ENCODE data around the gene SELENOO. TPM values are rescaled to one million over a fixed set of nuclear protein-coding genes. Genes with fewer than 3 reads are reported as not detected.

Gene SELENOO
- total RNA-seq, 1 experiment from 2014 or later: 19.0 TPM

DNA sequence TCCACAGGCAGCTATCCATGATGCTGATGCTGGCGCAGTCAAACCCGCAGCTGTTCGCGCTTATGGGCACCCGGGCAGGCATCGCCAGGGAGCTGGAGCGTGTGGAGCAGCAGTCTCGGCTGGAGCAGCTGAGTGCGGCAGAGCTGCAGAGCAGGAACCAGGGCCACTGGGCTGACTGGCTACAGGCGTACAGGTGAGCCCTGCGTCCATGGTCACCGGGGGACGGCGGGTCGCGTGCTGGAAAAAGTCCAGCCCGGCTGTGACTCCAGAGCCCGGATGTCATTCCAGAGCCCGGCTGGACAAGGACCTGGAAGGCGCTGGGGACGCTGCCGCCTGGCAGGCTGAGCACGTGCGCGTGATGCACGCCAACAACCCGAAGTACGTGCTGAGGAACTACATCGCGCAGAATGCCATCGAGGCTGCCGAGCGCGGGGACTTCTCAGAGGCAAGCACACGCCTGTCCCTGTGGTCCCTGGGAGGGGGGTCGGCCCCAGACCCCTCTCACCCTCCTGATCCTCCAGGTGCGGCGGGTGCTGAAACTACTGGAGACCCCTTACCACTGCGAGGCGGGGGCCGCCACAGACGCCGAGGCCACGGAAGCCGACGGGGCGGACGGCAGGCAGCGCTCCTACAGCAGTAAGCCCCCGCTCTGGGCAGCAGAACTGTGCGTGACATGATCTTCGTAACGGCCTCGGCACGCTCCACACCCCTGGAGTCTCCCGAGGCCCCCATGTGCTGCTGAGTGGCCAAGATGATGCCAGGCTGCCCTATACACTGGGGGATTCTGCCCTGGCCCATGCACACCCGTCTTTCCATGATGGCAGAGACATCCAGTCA, 16.1 kb downstream of the SELENOO start:
- TF ChIP-seq, protein P1, sequence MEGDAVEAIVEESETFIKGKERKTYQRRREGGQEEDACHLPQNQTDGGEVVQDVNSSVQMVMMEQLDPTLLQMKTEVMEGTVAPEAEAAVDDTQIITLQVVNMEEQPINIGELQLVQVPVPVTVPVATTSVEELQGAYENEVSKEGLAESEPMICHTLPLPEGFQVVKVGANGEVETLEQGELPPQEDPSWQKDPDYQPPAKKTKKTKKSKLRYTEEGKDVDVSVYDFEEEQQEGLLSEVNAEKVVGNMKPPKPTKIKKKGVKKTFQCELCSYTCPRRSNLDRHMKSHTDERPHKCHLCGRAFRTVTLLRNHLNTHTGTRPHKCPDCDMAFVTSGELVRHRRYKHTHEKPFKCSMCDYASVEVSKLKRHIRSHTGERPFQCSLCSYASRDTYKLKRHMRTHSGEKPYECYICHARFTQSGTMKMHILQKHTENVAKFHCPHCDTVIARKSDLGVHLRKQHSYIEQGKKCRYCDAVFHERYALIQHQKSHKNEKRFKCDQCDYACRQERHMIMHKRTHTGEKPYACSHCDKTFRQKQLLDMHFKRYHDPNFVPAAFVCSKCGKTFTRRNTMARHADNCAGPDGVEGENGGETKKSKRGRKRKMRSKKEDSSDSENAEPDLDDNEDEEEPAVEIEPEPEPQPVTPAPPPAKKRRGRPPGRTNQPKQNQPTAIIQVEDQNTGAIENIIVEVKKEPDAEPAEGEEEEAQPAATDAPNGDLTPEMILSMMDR (conservative IDR thresholded peaks at IDR 0.05): no peak
- no peak overlapping the region for H3K27ac ChIP-seq (ENCODE audit: insufficient read length, low read depth, low read length)
- no peak overlapping the region for H4K91ac ChIP-seq (ENCODE audit: insufficient read length, low read depth, low read length)
- peak overlapping the region in 1 of 3 experiments; percentile 23; a peak in 1 of 7 replicates for H3K27ac Mint-ChIP-seq
- H2BK12ac ChIP-seq (ENCODE audit: insufficient read length, low read depth, low read length): no peak overlapping the region
- H2AK5ac ChIP-seq (ENCODE audit: insufficient read length, low read length): no peak overlapping the region
- H3K79me1 ChIP-seq (ENCODE audit: insufficient read depth, low read depth, low read length, poor library complexity, severe bottlenecking): no peaks in the 10 kb centered on the region
- no peak overlapping the region for H3K4ac ChIP-seq (ENCODE audit: low read depth, low read length)
- peaks cover 3% of the 10 kb centered on the region for H4K20me1 ChIP-seq (ENCODE audit: control insufficient read depth, insufficient read depth, insufficient read length)
- H2BK5ac ChIP-seq (ENCODE audit: insufficient read length, low read length): no peak overlapping the region
- no peak overlapping the region for H3K14ac ChIP-seq (ENCODE audit: insufficient read depth, low read length)
- H2BK120ac ChIP-seq (ENCODE audit: low read depth, low read length, poor library complexity, severe bottlenecking): no peak overlapping the region
- H3T11ph ChIP-seq (ENCODE audit: low read length): no peak overlapping the region
- no peak overlapping the region for H3K23ac ChIP-seq (ENCODE audit: insufficient read length, low read depth, low read length)
- no peak overlapping the region for H3K4me2 ChIP-seq (ENCODE audit: insufficient read depth, insufficient read length, low read length)
- peaks cover 3% of the 10 kb centered on the region; the same call in 1 of the 2 replicates for H3K79me2 ChIP-seq (ENCODE audit: insufficient read depth, low read length)
- no peak overlapping the region for H2BK20ac ChIP-seq (ENCODE audit: low read depth, low read length, poor library complexity, severe bottlenecking)
- no peaks in the 10 kb centered on the region for H3K9me3 ChIP-seq (ENCODE audit: control insufficient read depth, low read depth, low read length)
- no peaks in the 10 kb centered on the region for H3K23me2 ChIP-seq (ENCODE audit: insufficient read length, low read depth, low read length, poor library complexity, severe bottlenecking)
- H3K9ac ChIP-seq (ENCODE audit: extremely low read depth, insufficient read length, low read length): no peak overlapping the region
- no peak overlapping the region for H3K4me3 Mint-ChIP-seq
- H3K9me3 Mint-ChIP-seq: peaks cover 0 to 8% of the 10 kb centered on the region in 2 experiments; a peak in 1 of 5 replicates
- H4K5ac ChIP-seq (ENCODE audit: insufficient read length, low read depth, low read length): no peak overlapping the region
- H4K8ac ChIP-seq (replicated peaks; ENCODE audit: insufficient read length, low read depth, low read length): no peak overlapping the region
- H2AFZ ChIP-seq (ENCODE audit: low read length): no peak overlapping the region
- no peaks in the 10 kb centered on the region for H3K27me3 ChIP-seq (ENCODE audit: insufficient read depth, low read length)
- no peaks in the 10 kb centered on the region for H3K27me3 Mint-ChIP-seq (ENCODE audit: low read depth)
- peaks cover 5 to 9% of the 10 kb centered on the region in 2 experiments for H3K4me1 Mint-ChIP-seq
- no peak for DNase-seq
- no peak overlapping the region for H3K18ac ChIP-seq (ENCODE audit: insufficient read length, low read depth, low read length)
- WGBS (ENCODE audit: extremely low coverage, insufficient read length, low lambda C conversion rate): no CpG with 5 or more reads among the region's 57 CpGs
- no peak overlapping the region for H3K56ac ChIP-seq (ENCODE audit: insufficient read length, low read depth, low read length)
- H2BK15ac ChIP-seq (ENCODE audit: low read depth, low read length): no peak overlapping the region
- H3K36me3 Mint-ChIP-seq (ENCODE audit: insufficient read depth in 1 of 3, low read depth in 3 of 3): peaks cover 30 to 81% (median 74%) of the 10 kb centered on the region in 3 experiments
- no peaks in the 10 kb centered on the region for H3K4me1 ChIP-seq (ENCODE audit: insufficient read depth, low read length)

Measured in H9 (cell line).